Neural cell (in vitro differentiated cells): ENCODE data around the gene C17orf113. TPM values are rescaled to one million over a fixed set of nuclear protein-coding genes. Genes with fewer than 3 reads are reported as not detected.

ENCODE experiments used
- H2AFZ ChIP-seq: fragments of 200-600, 300-800 bp; sonication (generic), shearing (Covaris generic); 2 replicates; pipeline ENCODE4 v1.6.0; 2014; ENCODE audit warnings: low read depth, mild to moderate bottlenecking, antibody characterized with exemption, low read length, moderate library complexity
- H3F3A ChIP-seq: fragments of 200-600 bp; shearing (Covaris generic); 2 replicates; pipeline ENCODE4 v1.6.1; 2016; ENCODE audit warnings: mild to moderate bottlenecking, moderate library complexity, mixed read lengths, antibody characterized with exemption, low read length; ENCODE audit not compliant: insufficient read depth, poor library complexity, severe bottlenecking
- H3K27ac ChIP-seq: fragments of 200-600, 300-800 bp; sonication (generic), shearing (Covaris generic); 2 replicates; pipeline ENCODE4 v1.5.1; 2014; ENCODE audit warnings: mild to moderate bottlenecking, low read length, moderate library complexity
- H3K27me3 ChIP-seq: fragments of 300-800, 200-600 bp; sonication (generic), shearing (Covaris generic); 2 replicates; pipeline ENCODE4 v1.6.0; 2014; ENCODE audit warnings: mild to moderate bottlenecking, low read depth, low read length, moderate library complexity; ENCODE audit not compliant: insufficient read depth
- H3K36me3 ChIP-seq: fragments of 300-800, 200-600 bp; sonication (generic), shearing (Covaris generic); 2 replicates; pipeline ENCODE4 v1.5.1; 2014; ENCODE audit warnings: mild to moderate bottlenecking, antibody characterized with exemption, low read length, moderate library complexity; ENCODE audit not compliant: insufficient read depth
- H3K4me2 ChIP-seq: fragments of 300-800, 200-600 bp; sonication (generic), shearing (Covaris generic); 2 replicates; pipeline ENCODE4 v1.6.0; 2014; ENCODE audit warnings: mild to moderate bottlenecking, low read length
- H3K4me3 ChIP-seq: fragments of 300-800, 200-600 bp; sonication (generic), shearing (Covaris generic); 2 replicates; pipeline ENCODE4 v1.5.1; 2014; ENCODE audit warnings: mild to moderate bottlenecking, low read length, moderate library complexity
- H3K79me2 ChIP-seq: fragments of 200-600 bp; shearing (Covaris generic); replicated peaks from 2 replicates; pipeline ENCODE4 v1.6.0; 2014; ENCODE audit warnings: mild to moderate bottlenecking, low read length, moderate library complexity; ENCODE audit not compliant: insufficient read depth
- H3K9ac ChIP-seq: fragments of 300-800, 200-600 bp; sonication (generic), shearing (Covaris generic); 2 replicates; pipeline ENCODE4 v1.6.1; 2016; ENCODE audit warnings: mild to moderate bottlenecking, low read length, mixed read lengths
- H3K9me2 ChIP-seq: fragments of 200-600 bp; shearing (Covaris generic); 2 replicates; pipeline ENCODE4 v1.6.1; 2016; ENCODE audit warnings: mild to moderate bottlenecking, low read length, mixed read lengths; ENCODE audit not compliant: insufficient read depth
- H3K9me3 ChIP-seq: fragments of 200-600, 300-800 bp; sonication (generic), shearing (Covaris generic); 2 replicates; pipeline ENCODE4 v1.6.1; 2016; ENCODE audit warnings: mild to moderate bottlenecking, mixed run types, low read length, moderate library complexity, mixed read lengths
- H4K20me1 ChIP-seq: fragments of 200-600 bp; shearing (Covaris generic); 2 replicates; pipeline ENCODE4 v1.6.1; 2016; ENCODE audit warnings: mild to moderate bottlenecking, mixed run types; ENCODE audit not compliant: insufficient read depth
- EP300 ChIP-seq: fragments of 450-650 bp; conservative IDR thresholded peaks from 2 replicates; pipeline ENCODE4 v1.6.1; 2014; ENCODE audit warnings: antibody characterized with exemption, mild to moderate bottlenecking, moderate library complexity; ENCODE audit not compliant: poor library complexity, severe bottlenecking
- EZH2 ChIP-seq: fragments of 200-600, 300-800 bp; shearing (Covaris generic), sonication (generic); IDR thresholded peaks from 2 replicates; pipeline ENCODE4 v1.6.1; 2014; ENCODE audit warnings: antibody characterized with exemption, low read length, borderline replicate concordance, mild to moderate bottlenecking; ENCODE audit not compliant: insufficient read depth, poor library complexity, severe bottlenecking
- MXI1 ChIP-seq: fragments of 450-650 bp; conservative IDR thresholded peaks from 2 replicates; pipeline ENCODE4 v1.6.1; 2014; ENCODE audit warnings: antibody characterized with exemption, mild to moderate bottlenecking; ENCODE audit not compliant: poor library complexity, severe bottlenecking
- POLR2AphosphoS5 ChIP-seq: IDR thresholded peaks from 2 replicates; pipeline ENCODE4 v1.6.1; 2012
- RAD21 ChIP-seq: fragments of 450-650 bp; conservative IDR thresholded peaks from 2 replicates; pipeline ENCODE4 v1.6.1; 2014; ENCODE audit warnings: antibody characterized with exemption, mild to moderate bottlenecking, moderate library complexity
- SMC3 ChIP-seq: fragments of 450-650 bp; conservative IDR thresholded peaks from 2 replicates; pipeline ENCODE4 v1.6.1; 2014; ENCODE audit warnings: antibody characterized with exemption, mild to moderate bottlenecking, moderate library complexity; ENCODE audit not compliant: poor library complexity
- TAF1 ChIP-seq: IDR thresholded peaks from 2 replicates; pipeline ENCODE4 v1.6.1; 2012; ENCODE audit warnings: low read depth
- polyA plus RNA-seq: library from polyadenylated mRNA; depleted of rRNA; stranded (reverse); fragments of >200 nt; gene quantifications from 2 replicates; pipeline ENCODE4 v1.2.3, GENCODE V29; 2014
- TF ChIP-seq, protein P1 (sequence below): fragments of 450-650 bp; IDR thresholded peaks from 2 replicates; pipeline ENCODE4 v1.5.1; 2014; ENCODE audit warnings: antibody characterized with exemption, mild to moderate bottlenecking, moderate library complexity; ENCODE audit not compliant: poor library complexity, severe bottlenecking
- TF ChIP-seq, protein P2 (sequence below): IDR thresholded peaks from 2 replicates; pipeline ENCODE4 v1.6.1; 2012; ENCODE audit warnings: borderline replicate concordance

Gene C17orf113
- polyA plus RNA-seq, 1 donor from 2014 or later: 5.2 TPM

DNA sequence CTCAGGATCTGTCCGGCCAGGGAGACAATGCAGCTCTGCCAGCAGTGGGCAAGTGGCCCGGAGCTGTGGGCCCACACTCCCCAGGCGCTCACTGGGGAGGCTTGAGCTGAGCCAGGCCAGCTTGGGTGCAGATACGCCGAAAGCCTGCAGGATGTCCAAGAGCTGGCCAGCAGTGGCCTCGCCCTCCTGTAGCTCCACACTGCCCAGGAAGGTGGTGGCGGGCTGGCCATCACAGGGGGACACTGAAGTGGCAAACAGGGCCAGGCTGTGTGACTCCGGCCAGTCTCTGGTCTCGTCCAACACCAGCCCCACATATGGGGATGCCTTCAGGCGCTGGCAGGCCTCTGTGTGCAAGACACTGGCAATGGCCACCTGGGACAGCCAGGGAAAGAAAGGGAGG, 9.6 kb downstream of the C17orf113 start:
- Histone ChIP-seq H3K27me3 (no peaks in the 10 kb centered on the region), H3K9ac (no peak overlapping the region), H3K36me3 (no peaks in the 10 kb centered on the region), H4K20me1 (no peaks in the 10 kb centered on the region), H2AFZ (no peak overlapping the region), H3F3A (no peaks in the 10 kb centered on the region), H3K79me2 (no peaks in the 10 kb centered on the region), H3K4me2 (no peak overlapping the region), H3K9me3 (no peaks in the 10 kb centered on the region), H3K27ac (no peak overlapping the region), H3K4me3 (no peak overlapping the region), H3K9me2 (no peaks in the 10 kb centered on the region)
- TF ChIP-seq MXI1: no peak
- TF ChIP-seq EP300: no peak
- TF ChIP-seq RAD21: no peak
- TF ChIP-seq, protein P1, sequence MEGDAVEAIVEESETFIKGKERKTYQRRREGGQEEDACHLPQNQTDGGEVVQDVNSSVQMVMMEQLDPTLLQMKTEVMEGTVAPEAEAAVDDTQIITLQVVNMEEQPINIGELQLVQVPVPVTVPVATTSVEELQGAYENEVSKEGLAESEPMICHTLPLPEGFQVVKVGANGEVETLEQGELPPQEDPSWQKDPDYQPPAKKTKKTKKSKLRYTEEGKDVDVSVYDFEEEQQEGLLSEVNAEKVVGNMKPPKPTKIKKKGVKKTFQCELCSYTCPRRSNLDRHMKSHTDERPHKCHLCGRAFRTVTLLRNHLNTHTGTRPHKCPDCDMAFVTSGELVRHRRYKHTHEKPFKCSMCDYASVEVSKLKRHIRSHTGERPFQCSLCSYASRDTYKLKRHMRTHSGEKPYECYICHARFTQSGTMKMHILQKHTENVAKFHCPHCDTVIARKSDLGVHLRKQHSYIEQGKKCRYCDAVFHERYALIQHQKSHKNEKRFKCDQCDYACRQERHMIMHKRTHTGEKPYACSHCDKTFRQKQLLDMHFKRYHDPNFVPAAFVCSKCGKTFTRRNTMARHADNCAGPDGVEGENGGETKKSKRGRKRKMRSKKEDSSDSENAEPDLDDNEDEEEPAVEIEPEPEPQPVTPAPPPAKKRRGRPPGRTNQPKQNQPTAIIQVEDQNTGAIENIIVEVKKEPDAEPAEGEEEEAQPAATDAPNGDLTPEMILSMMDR: no peak
- no peak for TF ChIP-seq TAF1
- no peak for TF ChIP-seq POLR2AphosphoS5
- no peak for TF ChIP-seq EZH2
- TF ChIP-seq, protein P2, sequence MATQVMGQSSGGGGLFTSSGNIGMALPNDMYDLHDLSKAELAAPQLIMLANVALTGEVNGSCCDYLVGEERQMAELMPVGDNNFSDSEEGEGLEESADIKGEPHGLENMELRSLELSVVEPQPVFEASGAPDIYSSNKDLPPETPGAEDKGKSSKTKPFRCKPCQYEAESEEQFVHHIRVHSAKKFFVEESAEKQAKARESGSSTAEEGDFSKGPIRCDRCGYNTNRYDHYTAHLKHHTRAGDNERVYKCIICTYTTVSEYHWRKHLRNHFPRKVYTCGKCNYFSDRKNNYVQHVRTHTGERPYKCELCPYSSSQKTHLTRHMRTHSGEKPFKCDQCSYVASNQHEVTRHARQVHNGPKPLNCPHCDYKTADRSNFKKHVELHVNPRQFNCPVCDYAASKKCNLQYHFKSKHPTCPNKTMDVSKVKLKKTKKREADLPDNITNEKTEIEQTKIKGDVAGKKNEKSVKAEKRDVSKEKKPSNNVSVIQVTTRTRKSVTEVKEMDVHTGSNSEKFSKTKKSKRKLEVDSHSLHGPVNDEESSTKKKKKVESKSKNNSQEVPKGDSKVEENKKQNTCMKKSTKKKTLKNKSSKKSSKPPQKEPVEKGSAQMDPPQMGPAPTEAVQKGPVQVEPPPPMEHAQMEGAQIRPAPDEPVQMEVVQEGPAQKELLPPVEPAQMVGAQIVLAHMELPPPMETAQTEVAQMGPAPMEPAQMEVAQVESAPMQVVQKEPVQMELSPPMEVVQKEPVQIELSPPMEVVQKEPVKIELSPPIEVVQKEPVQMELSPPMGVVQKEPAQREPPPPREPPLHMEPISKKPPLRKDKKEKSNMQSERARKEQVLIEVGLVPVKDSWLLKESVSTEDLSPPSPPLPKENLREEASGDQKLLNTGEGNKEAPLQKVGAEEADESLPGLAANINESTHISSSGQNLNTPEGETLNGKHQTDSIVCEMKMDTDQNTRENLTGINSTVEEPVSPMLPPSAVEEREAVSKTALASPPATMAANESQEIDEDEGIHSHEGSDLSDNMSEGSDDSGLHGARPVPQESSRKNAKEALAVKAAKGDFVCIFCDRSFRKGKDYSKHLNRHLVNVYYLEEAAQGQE: no peak
- TF ChIP-seq SMC3: no peak

DNA sequence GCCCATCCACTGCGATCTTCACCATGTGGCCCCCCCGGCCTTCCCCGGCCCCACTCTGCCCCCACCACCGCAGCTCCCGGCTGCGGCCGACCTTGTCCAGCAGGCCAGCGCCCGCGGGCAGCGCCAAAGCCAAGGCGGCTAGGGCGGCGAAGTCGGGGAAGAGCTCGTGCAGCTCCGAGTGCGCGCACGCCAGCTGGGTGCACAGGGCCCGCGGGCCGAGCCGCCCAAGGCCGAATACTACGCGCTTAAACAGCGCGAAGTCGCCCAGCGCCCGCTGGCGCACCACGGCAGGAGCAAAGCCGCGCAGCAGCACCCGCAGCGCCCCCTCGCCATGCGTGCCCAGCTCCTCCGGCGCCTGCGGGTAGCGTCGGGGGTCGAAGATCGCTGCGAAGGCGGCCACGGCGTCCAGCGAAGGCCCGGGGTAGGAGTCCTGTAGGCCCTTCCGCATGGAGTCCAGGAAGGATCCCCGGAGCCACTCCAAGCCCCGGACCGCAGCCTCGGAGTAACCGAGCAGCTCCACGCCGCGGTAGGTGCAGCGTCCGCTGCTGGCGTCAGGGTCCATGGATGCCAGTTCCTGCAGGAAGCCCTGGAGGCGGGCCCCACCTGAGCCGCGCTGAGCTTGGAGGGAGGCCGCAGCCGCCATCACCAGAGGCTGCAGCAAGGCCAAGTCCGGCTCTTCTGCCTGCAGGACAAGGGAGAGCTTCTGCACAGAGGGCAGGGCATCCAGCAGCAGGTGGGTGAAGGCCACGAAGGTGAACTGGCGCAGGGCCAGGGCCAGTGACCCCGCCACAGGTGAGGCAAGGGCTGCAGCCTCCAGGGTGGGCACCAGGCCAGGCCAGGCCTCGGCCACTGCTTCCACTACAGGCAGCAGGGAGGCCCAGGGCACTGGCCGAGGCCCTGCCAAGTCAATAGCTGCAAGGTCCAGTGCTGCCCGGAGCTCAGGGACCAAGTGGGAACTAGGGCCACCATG, 10.3 kb downstream of the C17orf113 start:
- Histone ChIP-seq H3K27me3 (no peaks in the 10 kb centered on the region), H3K9me3 (no peaks in the 10 kb centered on the region), H3K9ac (no peak overlapping the region), H4K20me1 (no peaks in the 10 kb centered on the region), H3K79me2 (no peaks in the 10 kb centered on the region), H3K36me3 (no peaks in the 10 kb centered on the region), H2AFZ (no peak overlapping the region), H3K4me2 (no peak overlapping the region), H3K27ac (no peak overlapping the region), H3K4me3 (no peak overlapping the region), H3F3A (no peaks in the 10 kb centered on the region), H3K9me2 (no peaks in the 10 kb centered on the region)
- TF ChIP-seq SMC3 (no peak), RAD21 (no peak), EZH2 (no peak), TAF1 (no peak), POLR2AphosphoS5 (no peak), EP300 (no peak), MXI1 (no peak)
- TF ChIP-seq, protein P2: no peak
- TF ChIP-seq, protein P1: no peak
